GM23338 (cell line): Measurements from ENCODE around the gene ZNF565. TPM values are rescaled to one million over a fixed set of nuclear protein-coding genes. Genes with fewer than 3 reads are reported as not detected.

Source experiments
- ATAC-seq: fragments of 200-7000 bp; cut with Tn5 transposase; 3 replicates; pipeline ENCODE4 v1.9.1; 2020
- DNase-seq: peaks from one replicate; pipeline ENCODE4 v3.0.0-alpha.2; 2015; ENCODE audit warnings: low spot score
- H2AFZ ChIP-seq: fragments of 200-600 bp; sonication (generic); 2 replicates; pipeline ENCODE4 v1.8.0; 2016; ENCODE audit warnings: antibody characterized with exemption, mild to moderate bottlenecking, moderate library complexity
- H3F3A ChIP-seq: fragments of 200-600 bp; sonication (generic); replicated peaks from 2 replicates; pipeline ENCODE4 v1.8.0; 2017; ENCODE audit warnings: antibody characterized with exemption, mixed run types, low read depth
- H3K27ac ChIP-seq: fragments of 200-600 bp; sonication (generic); 2 replicates; pipeline ENCODE4 v1.6.1; 2016; ENCODE audit warnings: low read depth
- H3K27me3 ChIP-seq: fragments of 200-600 bp; sonication (generic); 2 replicates; pipeline ENCODE4 v1.8.0; 2016; ENCODE audit warnings: mild to moderate bottlenecking, mixed run types, moderate library complexity; ENCODE audit not compliant: insufficient read depth
- H3K36me3 ChIP-seq: fragments of 200-600 bp; sonication (generic); 2 replicates; pipeline ENCODE4 v1.8.0; 2016; ENCODE audit warnings: mild to moderate bottlenecking; ENCODE audit not compliant: insufficient read depth
- H3K4me1 ChIP-seq: fragments of 200-600 bp; sonication (generic); 2 replicates; pipeline ENCODE4 v1.8.0; 2016; ENCODE audit warnings: mild to moderate bottlenecking, moderate library complexity; ENCODE audit not compliant: insufficient read depth
- H3K4me2 ChIP-seq: fragments of 200-600 bp; sonication (generic); 2 replicates; pipeline ENCODE4 v1.7.1; 2017; ENCODE audit warnings: mixed run types
- H3K4me3 ChIP-seq: fragments of 200-600 bp; sonication (generic); 2 replicates; pipeline ENCODE4 v1.6.1; 2016; ENCODE audit warnings: mixed run types
- H3K79me2 ChIP-seq: fragments of 200-600 bp; sonication (generic); replicated peaks from 2 replicates; pipeline ENCODE4 v1.8.0; 2017; ENCODE audit warnings: mild to moderate bottlenecking; ENCODE audit not compliant: insufficient read depth
- H3K9me2 ChIP-seq: fragments of 200-600 bp; sonication (generic); 2 replicates; pipeline ENCODE4 v1.8.0; 2017; ENCODE audit not compliant: insufficient read depth
- H4K20me1 ChIP-seq: fragments of 200-600 bp; sonication (generic); replicated peaks from 2 replicates; pipeline ENCODE4 v1.8.0; 2017; ENCODE audit warnings: mild to moderate bottlenecking; ENCODE audit not compliant: insufficient read depth
- H3K27ac Mint-ChIP-seq: 2 replicates; pipeline ENCODE4 v1.8.0; 2020; ENCODE audit warnings: inconsistent platforms, mild to moderate bottlenecking, moderate library complexity, mixed read lengths
- H3K27me3 Mint-ChIP-seq: 3 replicates; pipeline ENCODE4 v1.8.0; 2022; ENCODE audit warnings: low read depth, mild to moderate bottlenecking, moderate library complexity, mixed read lengths, inconsistent platforms; ENCODE audit not compliant: insufficient read depth, poor library complexity
- H3K36me3 Mint-ChIP-seq: 3 replicates; pipeline ENCODE4 v1.8.0; 2021; ENCODE audit warnings: low read depth, mild to moderate bottlenecking, inconsistent platforms, moderate library complexity, mixed read lengths
- H3K4me1 Mint-ChIP-seq: 3 replicates; pipeline ENCODE4 v1.8.0; 2020; ENCODE audit warnings: mild to moderate bottlenecking, inconsistent platforms, mixed read lengths
- H3K4me3 Mint-ChIP-seq: 3 replicates; pipeline ENCODE4 v1.8.0; 2021; ENCODE audit warnings: moderate library complexity, mild to moderate bottlenecking, inconsistent platforms, mixed read lengths
- H3K9me3 Mint-ChIP-seq: 3 replicates; pipeline ENCODE4 v1.8.0; 2020; ENCODE audit warnings: moderate library complexity, mild to moderate bottlenecking, inconsistent platforms, mixed read lengths
- CREB1 ChIP-seq: fragments of 250-450 bp; sonication (Bioruptor Pico); IDR thresholded peaks from 2 replicates; pipeline ENCODE4 v1.5.0; 2020; ENCODE audit warnings: low read depth, mild to moderate bottlenecking, moderate library complexity
- EZH2 ChIP-seq: fragments of 200-600 bp; sonication (generic); IDR thresholded peaks from one replicate; pipeline ENCODE4 v1.8.0; 2017; ENCODE audit warnings: antibody characterized with exemption, mild to moderate bottlenecking, low read depth; ENCODE audit not compliant: unreplicated experiment
- EZH2phosphoT487 ChIP-seq: fragments of 200-600 bp; sonication (generic); IDR thresholded peaks from one replicate; pipeline ENCODE4 v1.8.1; 2018; ENCODE audit warnings: antibody characterized with exemption; ENCODE audit not compliant: unreplicated experiment
- NANOG ChIP-seq: IDR thresholded peaks from 2 replicates; pipeline ENCODE4 v1.6.1; 2016; ENCODE audit warnings: antibody characterized with exemption, borderline replicate concordance
- POLR2AphosphoS5 ChIP-seq: IDR thresholded peaks from 2 replicates; pipeline ENCODE4 v1.6.1; 2016; ENCODE audit warnings: antibody characterized with exemption, low read depth
- STAT1 ChIP-seq: IDR thresholded peaks from one replicate; pipeline ENCODE4 v1.6.1; 2016; ENCODE audit warnings: antibody characterized with exemption; ENCODE audit not compliant: unreplicated experiment
- ZNF114 ChIP-seq: fragments of 250-450 bp; sonication (Bioruptor Pico); IDR thresholded peaks from 2 replicates; pipeline ENCODE4 v1.5.0; 2020; ENCODE audit warnings: mild to moderate bottlenecking, moderate library complexity
- ZNF331 ChIP-seq: fragments of 250-450 bp; sonication (Bioruptor Pico); IDR thresholded peaks from 2 replicates; pipeline ENCODE4 v1.5.0; 2020; ENCODE audit warnings: low read depth, mild to moderate bottlenecking, moderate library complexity
- polyA plus RNA-seq: library from polyadenylated mRNA; unstranded; fragments of >200 nt; fragmentation: Nextera tagmentation; extraction: Ambion mirVana; gene quantifications from 2 replicates; pipeline ENCODE4 v1.2.1, GENCODE V29; 2016
- total RNA-seq: library from RNA; depleted of rRNA; stranded (reverse); fragments of >200 nt; shearing (Covaris generic); gene quantifications from 2 replicates; pipeline ENCODE4 v1.2.3, GENCODE V29; 2014
- TF ChIP-seq, protein P1 (sequence below): IDR thresholded peaks from 2 replicates; pipeline ENCODE4 v1.6.1; 2016; ENCODE audit warnings: antibody characterized with exemption
- TF ChIP-seq, protein P2 (sequence below), 2 experiments: fragments of 200-600 bp in 1 of 2; sonication (generic) in 1 of 2; conservative IDR thresholded peaks; 2 replicates each; pipeline versions ENCODE4 v1.5.1 to v1.6.1; 2016 to 2017; ENCODE audit warnings: antibody characterized with exemption in 2 of 2, low read depth in 2 of 2, mild to moderate bottlenecking in 2 of 2, moderate library complexity in 1 of 2
- TF ChIP-seq, protein P3 (sequence below): fragments of 250-450 bp; sonication (Bioruptor Pico); IDR thresholded peaks from 2 replicates; pipeline ENCODE4 v1.5.0; 2020; ENCODE audit warnings: mild to moderate bottlenecking, moderate library complexity

The ZNF565 gene
- total and polyA plus RNA-seq, 2 experiments from 2014 or later = 2.4 to 3.2 TPM

DNA sequence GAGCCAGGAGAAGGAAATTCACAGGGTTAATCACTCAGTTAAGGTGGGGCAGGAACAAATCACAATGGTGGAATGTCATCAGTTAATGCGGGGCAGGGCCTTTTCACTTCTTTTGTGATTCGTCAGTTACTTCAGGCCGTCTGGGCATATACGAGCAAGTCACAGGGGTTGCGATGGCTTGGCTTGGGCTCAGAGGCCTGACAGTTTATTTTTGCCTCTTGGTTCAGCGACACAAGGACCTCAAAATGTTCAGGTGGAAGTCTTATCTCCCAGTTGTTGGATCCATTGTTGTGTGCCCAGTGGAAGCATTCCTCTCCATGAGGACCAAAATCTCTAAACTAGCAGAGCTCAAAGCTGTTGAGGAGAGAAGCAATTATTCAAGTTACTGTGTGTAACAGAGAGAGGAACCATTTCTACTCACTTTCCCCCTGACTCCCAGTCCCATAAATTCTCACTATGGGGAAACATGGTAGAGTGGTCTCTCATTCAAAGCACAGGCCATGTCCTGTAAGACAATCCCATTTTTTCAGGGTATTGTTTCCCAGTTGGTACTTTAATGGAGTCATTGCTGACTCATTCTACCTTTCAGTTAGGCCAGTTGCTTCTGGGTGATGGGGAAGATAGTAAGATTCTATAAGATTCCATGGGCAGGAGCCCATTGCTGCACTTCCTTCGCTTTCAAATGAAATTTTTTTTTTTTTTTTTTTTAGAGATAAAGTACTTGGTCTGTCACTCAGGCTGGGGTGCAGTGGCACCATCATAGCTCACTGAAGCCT is 53.5 kb downstream of the ZNF565 start:
- Mint-ChIP-seq H3K36me3 (peaks cover 5% of the 10 kb centered on the region), H3K4me3 (peak overlapping the region; percentile 31), H3K9me3 (no peaks in the 10 kb centered on the region; the same call in 2 of the 3 replicates), H3K27ac (peak overlapping the region; percentile 91), H3K27me3 (peaks cover 4% of the 10 kb centered on the region), H3K4me1 (peaks cover 43% of the 10 kb centered on the region)
- no peak for TF ChIP-seq CREB1
- TF ChIP-seq STAT1 = no peak
- TF ChIP-seq NANOG = no peak
- TF ChIP-seq, protein P1, sequence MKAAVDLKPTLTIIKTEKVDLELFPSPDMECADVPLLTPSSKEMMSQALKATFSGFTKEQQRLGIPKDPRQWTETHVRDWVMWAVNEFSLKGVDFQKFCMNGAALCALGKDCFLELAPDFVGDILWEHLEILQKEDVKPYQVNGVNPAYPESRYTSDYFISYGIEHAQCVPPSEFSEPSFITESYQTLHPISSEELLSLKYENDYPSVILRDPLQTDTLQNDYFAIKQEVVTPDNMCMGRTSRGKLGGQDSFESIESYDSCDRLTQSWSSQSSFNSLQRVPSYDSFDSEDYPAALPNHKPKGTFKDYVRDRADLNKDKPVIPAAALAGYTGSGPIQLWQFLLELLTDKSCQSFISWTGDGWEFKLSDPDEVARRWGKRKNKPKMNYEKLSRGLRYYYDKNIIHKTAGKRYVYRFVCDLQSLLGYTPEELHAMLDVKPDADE = no peak
- no peak for TF ChIP-seq POLR2AphosphoS5
- TF ChIP-seq, protein P2, sequence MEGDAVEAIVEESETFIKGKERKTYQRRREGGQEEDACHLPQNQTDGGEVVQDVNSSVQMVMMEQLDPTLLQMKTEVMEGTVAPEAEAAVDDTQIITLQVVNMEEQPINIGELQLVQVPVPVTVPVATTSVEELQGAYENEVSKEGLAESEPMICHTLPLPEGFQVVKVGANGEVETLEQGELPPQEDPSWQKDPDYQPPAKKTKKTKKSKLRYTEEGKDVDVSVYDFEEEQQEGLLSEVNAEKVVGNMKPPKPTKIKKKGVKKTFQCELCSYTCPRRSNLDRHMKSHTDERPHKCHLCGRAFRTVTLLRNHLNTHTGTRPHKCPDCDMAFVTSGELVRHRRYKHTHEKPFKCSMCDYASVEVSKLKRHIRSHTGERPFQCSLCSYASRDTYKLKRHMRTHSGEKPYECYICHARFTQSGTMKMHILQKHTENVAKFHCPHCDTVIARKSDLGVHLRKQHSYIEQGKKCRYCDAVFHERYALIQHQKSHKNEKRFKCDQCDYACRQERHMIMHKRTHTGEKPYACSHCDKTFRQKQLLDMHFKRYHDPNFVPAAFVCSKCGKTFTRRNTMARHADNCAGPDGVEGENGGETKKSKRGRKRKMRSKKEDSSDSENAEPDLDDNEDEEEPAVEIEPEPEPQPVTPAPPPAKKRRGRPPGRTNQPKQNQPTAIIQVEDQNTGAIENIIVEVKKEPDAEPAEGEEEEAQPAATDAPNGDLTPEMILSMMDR (conservative IDR thresholded peaks at IDR 0.05; ENCODE audit: low read depth in 2 of 2) = no peak
- TF ChIP-seq, protein P3, sequence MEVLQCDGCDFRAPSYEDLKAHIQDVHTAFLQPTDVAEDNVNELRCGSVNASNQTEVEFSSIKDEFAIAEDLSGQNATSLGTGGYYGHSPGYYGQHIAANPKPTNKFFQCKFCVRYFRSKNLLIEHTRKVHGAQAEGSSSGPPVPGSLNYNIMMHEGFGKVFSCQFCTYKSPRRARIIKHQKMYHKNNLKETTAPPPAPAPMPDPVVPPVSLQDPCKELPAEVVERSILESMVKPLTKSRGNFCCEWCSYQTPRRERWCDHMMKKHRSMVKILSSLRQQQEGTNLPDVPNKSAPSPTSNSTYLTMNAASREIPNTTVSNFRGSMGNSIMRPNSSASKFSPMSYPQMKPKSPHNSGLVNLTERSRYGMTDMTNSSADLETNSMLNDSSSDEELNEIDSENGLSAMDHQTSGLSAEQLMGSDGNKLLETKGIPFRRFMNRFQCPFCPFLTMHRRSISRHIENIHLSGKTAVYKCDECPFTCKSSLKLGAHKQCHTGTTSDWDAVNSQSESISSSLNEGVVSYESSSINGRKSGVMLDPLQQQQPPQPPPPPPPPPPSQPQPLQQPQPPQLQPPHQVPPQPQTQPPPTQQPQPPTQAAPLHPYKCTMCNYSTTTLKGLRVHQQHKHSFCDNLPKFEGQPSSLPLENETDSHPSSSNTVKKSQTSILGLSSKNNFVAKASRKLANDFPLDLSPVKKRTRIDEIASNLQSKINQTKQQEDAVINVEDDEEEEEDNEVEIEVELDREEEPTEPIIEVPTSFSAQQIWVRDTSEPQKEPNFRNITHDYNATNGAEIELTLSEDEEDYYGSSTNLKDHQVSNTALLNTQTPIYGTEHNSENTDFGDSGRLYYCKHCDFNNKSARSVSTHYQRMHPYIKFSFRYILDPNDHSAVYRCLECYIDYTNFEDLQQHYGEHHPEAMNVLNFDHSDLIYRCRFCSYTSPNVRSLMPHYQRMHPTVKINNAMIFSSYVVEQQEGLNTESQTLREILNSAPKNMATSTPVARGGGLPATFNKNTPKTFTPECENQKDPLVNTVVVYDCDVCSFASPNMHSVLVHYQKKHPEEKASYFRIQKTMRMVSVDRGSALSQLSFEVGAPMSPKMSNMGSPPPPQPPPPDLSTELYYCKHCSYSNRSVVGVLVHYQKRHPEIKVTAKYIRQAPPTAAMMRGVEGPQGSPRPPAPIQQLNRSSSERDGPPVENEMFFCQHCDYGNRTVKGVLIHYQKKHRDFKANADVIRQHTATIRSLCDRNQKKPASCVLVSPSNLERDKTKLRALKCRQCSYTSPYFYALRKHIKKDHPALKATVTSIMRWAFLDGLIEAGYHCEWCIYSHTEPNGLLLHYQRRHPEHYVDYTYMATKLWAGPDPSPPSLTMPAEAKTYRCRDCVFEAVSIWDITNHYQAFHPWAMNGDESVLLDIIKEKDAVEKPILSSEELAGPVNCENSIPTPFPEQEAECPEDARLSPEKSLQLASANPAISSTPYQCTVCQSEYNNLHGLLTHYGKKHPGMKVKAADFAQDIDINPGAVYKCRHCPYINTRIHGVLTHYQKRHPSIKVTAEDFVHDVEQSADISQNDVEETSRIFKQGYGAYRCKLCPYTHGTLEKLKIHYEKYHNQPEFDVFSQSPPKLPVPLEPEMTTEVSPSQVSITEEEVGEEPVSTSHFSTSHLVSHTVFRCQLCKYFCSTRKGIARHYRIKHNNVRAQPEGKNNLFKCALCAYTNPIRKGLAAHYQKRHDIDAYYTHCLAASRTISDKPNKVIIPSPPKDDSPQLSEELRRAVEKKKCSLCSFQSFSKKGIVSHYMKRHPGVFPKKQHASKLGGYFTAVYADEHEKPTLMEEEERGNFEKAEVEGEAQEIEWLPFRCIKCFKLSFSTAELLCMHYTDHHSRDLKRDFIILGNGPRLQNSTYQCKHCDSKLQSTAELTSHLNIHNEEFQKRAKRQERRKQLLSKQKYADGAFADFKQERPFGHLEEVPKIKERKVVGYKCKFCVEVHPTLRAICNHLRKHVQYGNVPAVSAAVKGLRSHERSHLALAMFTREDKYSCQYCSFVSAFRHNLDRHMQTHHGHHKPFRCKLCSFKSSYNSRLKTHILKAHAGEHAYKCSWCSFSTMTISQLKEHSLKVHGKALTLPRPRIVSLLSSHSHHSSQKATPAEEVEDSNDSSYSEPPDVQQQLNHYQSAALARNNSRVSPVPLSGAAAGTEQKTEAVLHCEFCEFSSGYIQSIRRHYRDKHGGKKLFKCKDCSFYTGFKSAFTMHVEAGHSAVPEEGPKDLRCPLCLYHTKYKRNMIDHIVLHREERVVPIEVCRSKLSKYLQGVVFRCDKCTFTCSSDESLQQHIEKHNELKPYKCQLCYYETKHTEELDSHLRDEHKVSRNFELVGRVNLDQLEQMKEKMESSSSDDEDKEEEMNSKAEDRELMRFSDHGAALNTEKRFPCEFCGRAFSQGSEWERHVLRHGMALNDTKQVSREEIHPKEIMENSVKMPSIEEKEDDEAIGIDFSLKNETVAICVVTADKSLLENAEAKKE (CRISPR knock-in tag) = no peak
- no peak for TF ChIP-seq EZH2phosphoT487
- no peak for TF ChIP-seq ZNF114 (CRISPR knock-in tag)
- no peak for TF ChIP-seq ZNF331
- no peak for TF ChIP-seq EZH2
- ATAC-seq = peak; percentile 41
- H3K4me1 ChIP-seq = peaks cover 32% of the 10 kb centered on the region; the same call in 1 of the 2 replicates
- H3K79me2 ChIP-seq = no peaks in the 10 kb centered on the region
- H4K20me1 ChIP-seq = no peaks in the 10 kb centered on the region
- H3K9me2 ChIP-seq = no peaks in the 10 kb centered on the region
- H3K4me2 ChIP-seq = peak overlapping the region; percentile 55
- H3K27me3 ChIP-seq = no peaks in the 10 kb centered on the region
- no peaks in the 10 kb centered on the region for H3F3A ChIP-seq
- H2AFZ ChIP-seq = no peak overlapping the region
- peak; percentile 57 for DNase-seq
- H3K27ac ChIP-seq = peak overlapping the region; percentile 85
- no peaks in the 10 kb centered on the region for H3K36me3 ChIP-seq
- H3K4me3 ChIP-seq = peak overlapping the region; percentile 45; the same call in 1 of the 2 replicates
